ENCODE measurements around the gene FAM13A.

GRCh38 chr4:88743696-88744095, 313.3 kb downstream of the FAM13A start:
- TF ChIP-seq CTCF (IDR thresholded peaks at IDR 0.05) (no peak), POLR2AphosphoS5 (IDR thresholded peaks at IDR 0.05) (no peak)

Measured in breast epithelium (tissue), 3 donors.